Uterus (tissue), 2 donors: ENCODE data around the gene CYP2J2.
"Not testable (repeated sequence)": the region's sequence is repeated elsewhere in the genome, so short reads cannot be mapped to it uniquely, and the experiment has no call there.

ENCODE experiments used
- CTCF ChIP-seq, 4 experiments: fragments of 200-600 bp in 2 of 4; fragments of 450-650 bp in 2 of 4; sonication (generic) in 2 of 4; IDR thresholded peaks; one replicate each; pipeline ENCODE4 v1.5.1; 2016 to 2019; ENCODE audit warnings: antibody characterized with exemption in 4 of 4, mild to moderate bottlenecking in 2 of 4, moderate library complexity in 1 of 4
- POLR2A ChIP-seq, 2 donors: fragments of 450-650 bp; IDR thresholded peaks; one replicate each; pipeline ENCODE4 v1.6.1; 2016; ENCODE audit warnings: antibody characterized with exemption in 2 of 2, mild to moderate bottlenecking in 1 of 2, moderate library complexity in 1 of 2

GRCh38 chr1:59855297-59855696, 71.3 kb downstream of the CYP2J2 start:
- TF ChIP-seq POLR2A, CTCF (IDR thresholded peaks at IDR 0.05): not testable (repeated sequence)
